Osteocyte (in vitro differentiated cells): ENCODE results near the gene RPL10. TPM values are rescaled to one million over a fixed set of nuclear protein-coding genes. Genes with fewer than 3 reads are reported as not detected.
A peak's percentile ranks its signal among the peaks of the same experiment; 100 is the strongest.

Source experiments
- DNase-seq: peaks from one replicate; pipeline ENCODE4 v3.0.0; 2021; ENCODE audit warnings: mixed read lengths; ENCODE audit not compliant: unreplicated experiment; ENCODE audit errors: extremely low spot score
- H3K27ac Mint-ChIP-seq: one replicate; pipeline ENCODE4 v1.8.0; 2021; ENCODE audit warnings: mild to moderate bottlenecking, mixed read lengths; ENCODE audit not compliant: unreplicated experiment
- H3K27me3 Mint-ChIP-seq: one replicate; pipeline ENCODE4 v1.8.0; 2021; ENCODE audit warnings: mixed read lengths; ENCODE audit not compliant: unreplicated experiment
- H3K36me3 Mint-ChIP-seq: one replicate; pipeline ENCODE4 v1.8.0; 2021; ENCODE audit warnings: mixed read lengths; ENCODE audit not compliant: unreplicated experiment
- H3K4me1 Mint-ChIP-seq: one replicate; pipeline ENCODE4 v1.8.0; 2021; ENCODE audit warnings: mixed read lengths; ENCODE audit not compliant: unreplicated experiment
- H3K4me3 Mint-ChIP-seq: one replicate; pipeline ENCODE4 v1.8.0; 2021; ENCODE audit warnings: mild to moderate bottlenecking, moderate library complexity, mixed read lengths; ENCODE audit not compliant: unreplicated experiment
- H3K9me3 Mint-ChIP-seq: one replicate; pipeline ENCODE4 v1.8.0; 2021; ENCODE audit warnings: mixed read lengths; ENCODE audit not compliant: unreplicated experiment
- CTCF ChIP-seq: fragments of 200-600 bp; sonication (generic); IDR thresholded peaks from 2 replicates; pipeline ENCODE4 v1.5.0; 2021; ENCODE audit warnings: antibody characterized with exemption, mild to moderate bottlenecking, moderate library complexity
- total RNA-seq: library from RNA; stranded (reverse); gene quantifications from 2 replicates; pipeline ENCODE4 v1.2.1, GENCODE V29; 2021

Gene RPL10
- total RNA-seq, 1 donor from 2014 or later = 2,857 TPM

GRCh38 chrX:154439841-154440240 is 41.7 kb downstream of the RPL10 start:
- H3K27ac Mint-ChIP-seq = no peak overlapping the region
- H3K4me3 Mint-ChIP-seq = no peak overlapping the region
- no peaks in the 10 kb centered on the region for H3K27me3 Mint-ChIP-seq
- no peak for DNase-seq
- no peak for TF ChIP-seq CTCF
- H3K4me1 Mint-ChIP-seq = peaks cover 11% of the 10 kb centered on the region
- peaks cover 5% of the 10 kb centered on the region for H3K36me3 Mint-ChIP-seq
- H3K9me3 Mint-ChIP-seq = no peaks in the 10 kb centered on the region

DNA sequence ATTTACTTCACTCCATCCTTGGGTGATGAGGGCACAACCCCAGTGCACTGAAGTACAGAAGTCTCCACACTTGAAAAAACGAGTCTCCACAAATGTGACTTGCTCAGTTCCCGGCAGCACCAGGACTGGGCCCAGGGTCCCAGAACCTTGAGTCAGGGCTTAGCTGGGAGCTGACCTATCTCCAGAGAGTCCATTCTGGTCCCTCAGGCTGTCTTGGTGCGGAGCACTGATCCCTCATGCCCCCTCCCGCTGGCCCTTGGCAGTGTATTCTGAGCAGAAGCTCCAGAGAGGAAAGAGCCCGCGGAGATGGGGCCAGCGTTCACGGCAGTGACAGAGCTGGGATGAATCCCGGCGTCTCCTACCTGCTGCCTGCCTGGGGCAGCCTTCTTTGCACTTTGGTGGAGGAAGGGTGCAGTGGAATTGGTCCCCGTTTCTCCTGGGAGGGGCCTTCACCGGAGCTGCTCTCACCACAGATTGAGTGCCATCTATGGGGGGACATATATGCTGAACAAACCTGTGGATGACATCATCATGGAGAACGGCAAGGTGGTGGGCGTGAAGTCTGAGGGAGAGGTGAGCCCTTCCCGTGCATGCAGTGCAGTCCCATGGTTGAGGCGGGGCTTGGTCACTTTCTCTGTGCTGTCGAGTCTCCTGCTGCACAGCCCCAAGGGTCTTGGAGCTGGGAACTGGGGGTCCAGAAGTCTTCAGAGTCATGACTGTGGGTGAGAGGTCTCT is 42.6 kb downstream of the RPL10 start:
- Mint-ChIP-seq H3K36me3 (peaks cover 5% of the 10 kb centered on the region), H3K4me3 (no peak overlapping the region), H3K27me3 (no peaks in the 10 kb centered on the region), H3K27ac (no peak overlapping the region), H3K9me3 (no peaks in the 10 kb centered on the region), H3K4me1 (peaks cover 11% of the 10 kb centered on the region)
- DNase-seq = no peak
- no peak for TF ChIP-seq CTCF

DNA sequence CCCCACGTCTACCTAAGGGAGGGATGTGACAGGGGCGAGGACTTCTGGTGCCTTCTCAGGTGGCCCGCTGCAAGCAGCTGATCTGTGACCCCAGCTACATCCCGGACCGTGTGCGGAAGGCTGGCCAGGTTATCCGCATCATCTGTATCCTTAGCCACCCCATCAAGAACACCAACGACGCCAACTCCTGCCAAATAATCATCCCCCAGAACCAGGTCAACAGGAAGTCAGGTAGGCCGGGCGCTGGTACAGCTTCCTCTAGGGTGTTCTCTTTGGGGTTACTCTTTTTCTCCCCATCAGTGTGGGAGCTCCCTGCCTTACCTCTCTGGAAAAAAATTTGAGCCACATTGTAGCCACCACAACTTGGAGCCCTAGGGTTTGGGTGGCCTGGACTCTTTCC is 43.4 kb downstream of the RPL10 start:
- H3K4me3 Mint-ChIP-seq = no peak overlapping the region
- no peaks in the 10 kb centered on the region for H3K9me3 Mint-ChIP-seq
- no peak for TF ChIP-seq CTCF

DNA sequence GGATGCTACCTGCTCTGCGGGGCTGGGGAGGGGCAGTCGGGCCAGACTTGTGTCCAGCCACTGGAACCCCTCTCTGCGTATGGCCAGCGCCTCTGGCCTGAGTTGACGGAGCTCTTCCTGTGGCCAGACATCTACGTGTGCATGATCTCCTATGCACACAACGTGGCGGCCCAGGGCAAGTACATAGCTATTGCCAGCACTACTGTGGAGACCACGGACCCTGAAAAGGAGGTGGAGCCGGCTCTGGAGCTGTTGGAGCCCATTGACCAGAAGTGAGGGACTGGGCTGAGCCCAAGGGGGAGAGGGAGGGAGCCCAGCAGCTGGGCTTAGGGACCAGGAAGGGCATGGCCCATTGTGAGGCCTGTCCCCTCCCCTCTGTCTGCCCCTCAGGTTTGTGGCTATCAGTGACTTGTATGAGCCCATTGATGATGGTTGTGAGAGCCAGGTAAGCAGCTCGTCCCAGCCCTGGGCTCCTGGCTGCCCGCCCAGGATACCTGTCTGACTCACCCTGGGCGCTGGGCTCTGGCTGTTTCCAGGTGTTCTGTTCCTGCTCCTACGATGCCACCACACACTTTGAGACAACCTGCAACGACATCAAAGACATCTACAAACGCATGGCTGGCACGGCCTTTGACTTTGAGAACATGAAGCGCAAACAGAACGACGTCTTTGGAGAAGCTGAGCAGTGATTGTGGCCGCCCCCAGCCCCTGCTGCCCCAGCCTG is 44.0 kb downstream of the RPL10 start:
- Mint-ChIP-seq H3K4me1 (peaks cover 12% of the 10 kb centered on the region), H3K4me3 (no peak overlapping the region), H3K27ac (no peak overlapping the region), H3K9me3 (no peaks in the 10 kb centered on the region), H3K36me3 (peaks cover 8% of the 10 kb centered on the region), H3K27me3 (no peaks in the 10 kb centered on the region)
- no peak for TF ChIP-seq CTCF
- no peak for DNase-seq

More for the DNA sequence above, 43.4 kb downstream of the RPL10 start:
- DNase-seq = no peak
- Mint-ChIP-seq H3K27ac (no peak overlapping the region), H3K27me3 (no peaks in the 10 kb centered on the region), H3K36me3 (peaks cover 5% of the 10 kb centered on the region), H3K4me1 (peaks cover 12% of the 10 kb centered on the region)

DNA sequence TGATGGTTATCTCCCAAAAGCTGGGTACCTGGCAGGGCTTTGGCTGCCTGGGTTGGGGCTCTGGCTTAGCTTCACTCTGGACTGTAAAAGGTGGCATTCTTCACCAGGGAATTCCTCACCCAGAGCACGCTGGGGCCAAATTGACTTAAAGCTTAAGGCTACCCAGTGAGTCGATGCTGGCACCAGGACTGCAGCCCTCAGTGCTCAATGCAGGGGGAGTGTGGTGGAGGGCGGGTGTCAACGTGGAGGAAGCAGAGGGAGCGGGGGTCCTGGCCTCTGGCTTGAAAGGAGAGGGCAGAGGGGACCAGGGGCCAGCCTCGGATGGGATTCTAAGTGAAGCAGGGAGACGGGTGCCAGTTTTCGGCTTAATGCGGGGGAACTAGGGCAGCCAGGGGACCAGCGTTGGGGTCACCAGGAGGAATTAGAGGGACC is 45.3 kb downstream of the RPL10 start:
- no peak for TF ChIP-seq CTCF
- peak overlapping the region; percentile 89 for H3K27ac Mint-ChIP-seq

More for the DNA sequence above, 45.3 kb downstream of the RPL10 start:
- peaks cover 8% of the 10 kb centered on the region for H3K4me1 Mint-ChIP-seq
- peak overlapping the region; percentile 73 for H3K4me3 Mint-ChIP-seq
- H3K9me3 Mint-ChIP-seq = no peaks in the 10 kb centered on the region
- no peaks in the 10 kb centered on the region for H3K27me3 Mint-ChIP-seq
- H3K36me3 Mint-ChIP-seq = peaks cover 11% of the 10 kb centered on the region
- DNase-seq = no peak
